ENCODE data around the gene IL17B.

GRCh38 chr5:149355688-149356087 lies 23.4 kb downstream of the IL17B start:
- TF ChIP-seq CTCF (IDR thresholded peaks at IDR 0.05) (no peak), POLR2AphosphoS5 (IDR thresholded peaks at IDR 0.05) (no peak), POLR2A (IDR thresholded peaks at IDR 0.05) (no peak)

Measured in breast epithelium (tissue), 3 donors.